Measurements from ENCODE around the gene TBC1D10B.
"Not testable (repeated sequence)": the region's sequence is repeated elsewhere in the genome, so short reads cannot be mapped to it uniquely, and the experiment has no call there.

DNA sequence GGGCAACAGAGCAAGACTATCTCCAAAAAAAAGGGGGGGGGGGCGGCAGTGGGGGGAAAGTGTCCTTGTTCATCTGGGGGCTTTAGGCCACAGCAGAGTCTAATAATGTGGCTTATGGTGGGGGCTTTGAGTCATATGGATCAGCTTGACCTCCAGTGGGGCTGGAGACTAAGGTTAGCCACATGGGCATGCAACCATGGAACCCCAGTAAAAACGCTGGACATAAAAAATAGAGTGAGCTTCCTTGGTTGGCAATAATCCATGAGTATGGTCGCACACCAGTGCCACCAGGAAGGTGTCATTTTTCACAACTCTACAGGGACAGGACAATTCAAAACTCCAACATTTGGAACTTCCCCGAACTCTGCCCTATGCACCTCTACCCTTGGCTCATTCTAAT, 59.4 kb downstream of the TBC1D10B start:
- TF ChIP-seq, protein P1, sequence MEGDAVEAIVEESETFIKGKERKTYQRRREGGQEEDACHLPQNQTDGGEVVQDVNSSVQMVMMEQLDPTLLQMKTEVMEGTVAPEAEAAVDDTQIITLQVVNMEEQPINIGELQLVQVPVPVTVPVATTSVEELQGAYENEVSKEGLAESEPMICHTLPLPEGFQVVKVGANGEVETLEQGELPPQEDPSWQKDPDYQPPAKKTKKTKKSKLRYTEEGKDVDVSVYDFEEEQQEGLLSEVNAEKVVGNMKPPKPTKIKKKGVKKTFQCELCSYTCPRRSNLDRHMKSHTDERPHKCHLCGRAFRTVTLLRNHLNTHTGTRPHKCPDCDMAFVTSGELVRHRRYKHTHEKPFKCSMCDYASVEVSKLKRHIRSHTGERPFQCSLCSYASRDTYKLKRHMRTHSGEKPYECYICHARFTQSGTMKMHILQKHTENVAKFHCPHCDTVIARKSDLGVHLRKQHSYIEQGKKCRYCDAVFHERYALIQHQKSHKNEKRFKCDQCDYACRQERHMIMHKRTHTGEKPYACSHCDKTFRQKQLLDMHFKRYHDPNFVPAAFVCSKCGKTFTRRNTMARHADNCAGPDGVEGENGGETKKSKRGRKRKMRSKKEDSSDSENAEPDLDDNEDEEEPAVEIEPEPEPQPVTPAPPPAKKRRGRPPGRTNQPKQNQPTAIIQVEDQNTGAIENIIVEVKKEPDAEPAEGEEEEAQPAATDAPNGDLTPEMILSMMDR (tag by site-specific recombination; IDR thresholded peaks at IDR 0.05): not testable (repeated sequence)
- TF ChIP-seq, protein P2, sequence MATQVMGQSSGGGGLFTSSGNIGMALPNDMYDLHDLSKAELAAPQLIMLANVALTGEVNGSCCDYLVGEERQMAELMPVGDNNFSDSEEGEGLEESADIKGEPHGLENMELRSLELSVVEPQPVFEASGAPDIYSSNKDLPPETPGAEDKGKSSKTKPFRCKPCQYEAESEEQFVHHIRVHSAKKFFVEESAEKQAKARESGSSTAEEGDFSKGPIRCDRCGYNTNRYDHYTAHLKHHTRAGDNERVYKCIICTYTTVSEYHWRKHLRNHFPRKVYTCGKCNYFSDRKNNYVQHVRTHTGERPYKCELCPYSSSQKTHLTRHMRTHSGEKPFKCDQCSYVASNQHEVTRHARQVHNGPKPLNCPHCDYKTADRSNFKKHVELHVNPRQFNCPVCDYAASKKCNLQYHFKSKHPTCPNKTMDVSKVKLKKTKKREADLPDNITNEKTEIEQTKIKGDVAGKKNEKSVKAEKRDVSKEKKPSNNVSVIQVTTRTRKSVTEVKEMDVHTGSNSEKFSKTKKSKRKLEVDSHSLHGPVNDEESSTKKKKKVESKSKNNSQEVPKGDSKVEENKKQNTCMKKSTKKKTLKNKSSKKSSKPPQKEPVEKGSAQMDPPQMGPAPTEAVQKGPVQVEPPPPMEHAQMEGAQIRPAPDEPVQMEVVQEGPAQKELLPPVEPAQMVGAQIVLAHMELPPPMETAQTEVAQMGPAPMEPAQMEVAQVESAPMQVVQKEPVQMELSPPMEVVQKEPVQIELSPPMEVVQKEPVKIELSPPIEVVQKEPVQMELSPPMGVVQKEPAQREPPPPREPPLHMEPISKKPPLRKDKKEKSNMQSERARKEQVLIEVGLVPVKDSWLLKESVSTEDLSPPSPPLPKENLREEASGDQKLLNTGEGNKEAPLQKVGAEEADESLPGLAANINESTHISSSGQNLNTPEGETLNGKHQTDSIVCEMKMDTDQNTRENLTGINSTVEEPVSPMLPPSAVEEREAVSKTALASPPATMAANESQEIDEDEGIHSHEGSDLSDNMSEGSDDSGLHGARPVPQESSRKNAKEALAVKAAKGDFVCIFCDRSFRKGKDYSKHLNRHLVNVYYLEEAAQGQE (tag by site-specific recombination; IDR thresholded peaks at IDR 0.05): not testable (repeated sequence)
